Type B pancreatic cell (in vitro differentiated cells): ENCODE data around the gene LCN15. TPM values are rescaled to one million over a fixed set of nuclear protein-coding genes. Genes with fewer than 3 reads are reported as not detected.

Source experiments
- DNase-seq: peaks from one replicate; pipeline ENCODE4 v3.0.0; 2021; ENCODE audit warnings: mixed read lengths; ENCODE audit not compliant: unreplicated experiment; ENCODE audit errors: extremely low spot score
- H3K27ac Mint-ChIP-seq: 2 replicates; pipeline ENCODE4 v1.8.0; 2021; ENCODE audit warnings: mild to moderate bottlenecking, mixed read lengths
- H3K27me3 Mint-ChIP-seq: 2 replicates; pipeline ENCODE4 v1.8.0; 2021; ENCODE audit warnings: mixed read lengths
- H3K36me3 Mint-ChIP-seq: 2 replicates; pipeline ENCODE4 v1.8.0; 2021; ENCODE audit warnings: mixed read lengths
- H3K4me1 Mint-ChIP-seq: one replicate; pipeline ENCODE4 v1.8.0; 2021; ENCODE audit warnings: mixed read lengths; ENCODE audit not compliant: unreplicated experiment
- H3K4me3 Mint-ChIP-seq: 2 replicates; pipeline ENCODE4 v1.8.0; 2021; ENCODE audit warnings: mild to moderate bottlenecking, mixed read lengths
- H3K9me3 Mint-ChIP-seq: 2 replicates; pipeline ENCODE4 v1.8.0; 2021; ENCODE audit warnings: mixed read lengths
- CTCF ChIP-seq: fragments of 200-600 bp; sonication (generic); conservative IDR thresholded peaks from 2 replicates; pipeline ENCODE4 v1.5.0; 2021; ENCODE audit warnings: antibody characterized with exemption, mild to moderate bottlenecking
- total RNA-seq: library from RNA; stranded (reverse); gene quantifications from 2 replicates; pipeline ENCODE4 v1.2.1, GENCODE V29; 2021; ENCODE audit warnings: low replicate concordance

Gene LCN15
- total RNA-seq, 1 donor from 2014 or later, result 0.77 TPM

DNA sequence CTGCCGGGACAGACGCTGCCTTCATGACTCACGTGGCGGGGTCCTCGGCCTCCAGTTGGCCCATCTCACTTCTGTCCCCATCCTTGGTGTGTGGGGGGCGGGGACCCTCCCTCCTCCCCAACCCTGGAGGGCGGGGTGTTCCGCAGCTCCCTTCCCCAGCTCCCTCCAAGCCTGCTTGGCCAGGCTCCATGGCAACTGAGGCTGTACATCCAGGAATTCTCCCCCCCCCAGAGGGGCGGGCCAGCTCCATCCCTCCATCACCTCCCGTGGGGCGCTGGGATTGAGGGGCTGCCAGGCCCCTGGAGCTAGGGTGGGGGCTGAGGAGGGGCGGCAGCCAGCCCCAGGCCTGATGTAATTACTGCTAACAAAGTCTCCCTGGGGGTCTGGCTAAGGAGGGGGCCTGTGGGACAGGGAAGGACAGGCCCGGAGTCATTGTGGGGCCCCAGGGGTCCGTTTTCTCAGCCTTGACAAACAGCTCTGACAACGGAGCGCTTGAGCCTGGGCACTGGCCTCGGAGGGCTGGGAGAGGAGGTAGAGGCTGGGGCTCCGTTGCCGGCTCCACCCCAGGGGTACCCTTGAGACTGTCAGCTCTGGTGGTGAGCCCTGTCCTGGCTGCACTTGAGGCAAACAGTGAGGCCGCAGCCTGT, 43.9 kb downstream of the LCN15 start:
- H3K4me1 Mint-ChIP-seq, result peaks cover 9% of the 10 kb centered on the region
- H3K27me3 Mint-ChIP-seq, result no peaks in the 10 kb centered on the region
- DNase-seq, result no peak
- H3K9me3 Mint-ChIP-seq, result no peaks in the 10 kb centered on the region
- peak; percentile 13 for TF ChIP-seq CTCF
- H3K27ac Mint-ChIP-seq, result no peak overlapping the region
- H3K36me3 Mint-ChIP-seq, result peaks cover 18% of the 10 kb centered on the region
- no peak overlapping the region for H3K4me3 Mint-ChIP-seq

- no peak for DNase-seq
- H3K27ac Mint-ChIP-seq, result no peak overlapping the region
- H3K4me3 Mint-ChIP-seq, result no peak overlapping the region
- H3K27me3 Mint-ChIP-seq, result no peaks in the 10 kb centered on the region
- H3K9me3 Mint-ChIP-seq, result no peaks in the 10 kb centered on the region
- H3K4me1 Mint-ChIP-seq, result peaks cover 9% of the 10 kb centered on the region
- H3K36me3 Mint-ChIP-seq, result peaks cover 15% of the 10 kb centered on the region
- no peak for TF ChIP-seq CTCF
Observed at GRCh38 chr9:136719195-136719880, 45.0 kb downstream of the LCN15 start.

DNA sequence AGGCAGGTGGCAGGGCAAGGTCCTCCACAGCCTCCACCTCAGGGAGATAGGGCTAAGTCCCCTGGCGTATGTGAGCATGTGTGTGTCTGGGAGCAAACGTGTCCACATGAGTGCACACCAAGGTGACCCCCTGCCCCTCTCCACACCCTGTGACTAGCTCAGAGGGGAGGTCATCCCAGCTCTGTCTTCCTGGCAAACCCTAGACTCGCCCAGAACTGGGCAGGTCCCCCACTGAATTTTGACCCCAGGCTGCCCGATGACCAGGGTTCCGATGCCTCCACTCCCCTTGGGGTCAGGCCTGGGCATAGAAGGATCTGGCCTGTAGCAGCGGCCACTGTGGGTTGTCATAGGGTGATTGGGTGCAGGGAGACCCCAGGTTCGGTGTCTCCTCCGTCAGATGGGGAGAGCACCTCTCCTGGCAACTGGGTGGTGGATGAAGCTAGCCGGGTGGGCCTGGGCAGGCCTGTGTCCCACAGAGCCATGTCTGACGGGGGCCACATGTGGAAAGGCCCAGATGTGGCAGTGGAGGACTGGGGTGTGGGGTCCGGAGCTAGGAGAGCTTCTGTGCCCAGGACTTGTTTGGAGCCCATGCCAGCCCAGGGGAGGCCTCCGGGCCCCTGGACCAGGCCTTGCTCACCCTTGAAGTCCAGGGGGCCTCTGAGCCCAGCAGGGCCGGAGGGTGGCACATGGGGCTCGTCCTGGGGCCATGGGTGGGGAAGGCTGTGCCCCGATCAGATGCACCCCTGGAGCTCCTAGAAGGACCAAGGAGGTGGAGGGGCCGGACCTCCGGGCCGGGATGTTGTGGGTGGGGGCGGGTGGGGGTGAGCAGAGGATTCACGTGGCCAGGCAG, 45.7 kb downstream of the LCN15 start:
- DNase-seq, result no peak
- no peak for TF ChIP-seq CTCF
- H3K9me3 Mint-ChIP-seq, result no peaks in the 10 kb centered on the region
- no peaks in the 10 kb centered on the region for H3K27me3 Mint-ChIP-seq
- peaks cover 9% of the 10 kb centered on the region for H3K4me1 Mint-ChIP-seq
- H3K27ac Mint-ChIP-seq, result no peak overlapping the region
- no peak overlapping the region for H3K4me3 Mint-ChIP-seq
- H3K36me3 Mint-ChIP-seq, result peaks cover 8% of the 10 kb centered on the region

GRCh38 chr9:136717399-136717798, 46.9 kb downstream of the LCN15 start:
- no peak for DNase-seq
- peaks cover 9% of the 10 kb centered on the region for H3K4me1 Mint-ChIP-seq
- H3K27me3 Mint-ChIP-seq, result no peaks in the 10 kb centered on the region
- H3K27ac Mint-ChIP-seq, result no peak overlapping the region
- no peaks in the 10 kb centered on the region for H3K9me3 Mint-ChIP-seq
- H3K4me3 Mint-ChIP-seq, result no peak overlapping the region
- peaks cover 7% of the 10 kb centered on the region for H3K36me3 Mint-ChIP-seq
- TF ChIP-seq CTCF, result no peak

GRCh38 chr9:136714893-136715274, 49.4 kb downstream of the LCN15 start:
- no peak for TF ChIP-seq CTCF
- no peak overlapping the region for H3K4me3 Mint-ChIP-seq
- no peaks in the 10 kb centered on the region for H3K27me3 Mint-ChIP-seq
- H3K4me1 Mint-ChIP-seq, result peaks cover 4% of the 10 kb centered on the region
- no peak overlapping the region for H3K27ac Mint-ChIP-seq
- no peak for DNase-seq
- H3K9me3 Mint-ChIP-seq, result no peaks in the 10 kb centered on the region
- peaks cover 3% of the 10 kb centered on the region for H3K36me3 Mint-ChIP-seq
